Measurements from ENCODE around the gene CD180. TPM values are rescaled to one million over a fixed set of nuclear protein-coding genes. Genes with fewer than 3 reads are reported as not detected.

Gene CD180
- total RNA-seq, 2 donors from 2014 or later = 0.81 to 0.85 TPM

GRCh38 chr5:67201897-67202549 lies 5.4 kb upstream of the CD180 start:
- H3K4me3 ChIP-seq = no peak overlapping the region
- no peaks in the 10 kb centered on the region for H3K27me3 ChIP-seq (replicated peaks; ENCODE audit: insufficient read depth)
- DNase-seq (ENCODE audit: low spot score) = no peak
- no peak for TF ChIP-seq CTCF (IDR thresholded peaks at IDR 0.05)
- no peak overlapping the region for H3K27ac ChIP-seq
- peaks cover 0 to 15% of the 10 kb centered on the region in 2 donors for H3K4me1 ChIP-seq (ENCODE audit: control insufficient read depth in 1 of 2, low read depth in 2 of 2)
- ATAC-seq (ENCODE audit: insufficient number of reproducible peaks, low FRiP score, low read depth) = no peak
- H3K36me3 ChIP-seq = no peaks in the 10 kb centered on the region
- no peaks in the 10 kb centered on the region for H3K9me3 ChIP-seq

DNA sequence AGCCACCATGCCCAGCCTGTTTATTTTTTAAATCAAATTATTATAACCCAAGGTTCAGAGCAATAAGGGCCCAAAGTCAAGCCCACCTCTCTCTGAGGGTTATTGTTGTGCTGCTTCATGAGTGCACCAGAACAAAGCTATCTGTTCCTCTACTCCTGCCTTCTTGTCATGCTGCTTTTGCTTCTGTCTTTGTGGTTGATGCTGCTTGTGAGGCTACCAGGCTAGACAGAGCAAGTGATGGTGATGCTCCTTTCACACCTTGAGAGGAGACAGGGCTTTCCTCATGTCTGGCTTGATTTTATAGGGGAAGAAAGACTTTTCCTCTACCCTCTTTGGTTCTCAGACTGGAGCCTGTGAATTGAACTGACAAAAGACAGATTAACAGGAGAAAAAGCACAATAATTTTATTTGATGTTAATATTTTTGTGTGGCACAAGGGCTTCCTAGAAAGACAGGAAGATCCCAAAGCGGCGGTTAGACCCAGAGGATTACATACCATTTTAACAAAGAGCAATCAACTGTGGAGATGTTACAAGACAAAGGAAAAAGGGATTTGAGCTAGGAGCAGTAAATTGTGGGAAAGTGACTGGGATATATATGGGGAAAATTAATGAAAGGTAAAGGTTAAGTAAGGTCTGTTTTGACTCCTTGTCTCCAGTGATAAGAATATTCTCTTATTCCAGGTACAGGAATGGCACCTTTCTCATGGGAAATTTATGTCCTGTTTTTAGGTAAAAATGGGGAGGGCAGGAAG lies 4.4 kb upstream of the CD180 start:
- H3K27ac ChIP-seq = no peak overlapping the region
- H3K4me1 ChIP-seq (ENCODE audit: control insufficient read depth in 1 of 2, low read depth in 2 of 2) = peaks cover 5 to 25% of the 10 kb centered on the region in 2 donors
- no peaks in the 10 kb centered on the region for H3K36me3 ChIP-seq
- no peak for DNase-seq (ENCODE audit: low spot score)
- no peaks in the 10 kb centered on the region for H3K27me3 ChIP-seq (replicated peaks; ENCODE audit: insufficient read depth)
- H3K9me3 ChIP-seq = no peaks in the 10 kb centered on the region
- H3K4me3 ChIP-seq = no peak overlapping the region
- no peak for ATAC-seq (ENCODE audit: insufficient number of reproducible peaks, low FRiP score, low read depth)
- TF ChIP-seq CTCF (IDR thresholded peaks at IDR 0.05) = no peak

- Histone ChIP-seq H3K27me3 (replicated peaks; ENCODE audit: insufficient read depth) (no peaks in the 10 kb centered on the region), H3K4me1 (ENCODE audit: control insufficient read depth in 1 of 2, low read depth in 2 of 2) (peaks cover 5 to 33% of the 10 kb centered on the region in 2 donors), H3K9me3 (no peaks in the 10 kb centered on the region), H3K36me3 (no peaks in the 10 kb centered on the region), H3K4me3 (no peak overlapping the region), H3K27ac (no peak overlapping the region)
- TF ChIP-seq CTCF (IDR thresholded peaks at IDR 0.05) = no peak
- no peak for DNase-seq (ENCODE audit: low spot score)
- ATAC-seq (ENCODE audit: insufficient number of reproducible peaks, low FRiP score, low read depth) = no peak
Observed at GRCh38 chr5:67199859-67200258, 3.3 kb upstream of the CD180 start.

GRCh38 chr5:67198917-67199316 lies 2.3 kb upstream of the CD180 start:
- no peak for DNase-seq (ENCODE audit: low spot score)
- H3K36me3 ChIP-seq = no peaks in the 10 kb centered on the region
- H3K9me3 ChIP-seq = no peaks in the 10 kb centered on the region
- peaks cover 5 to 28% of the 10 kb centered on the region in 2 donors for H3K4me1 ChIP-seq (ENCODE audit: control insufficient read depth in 1 of 2, low read depth in 2 of 2)
- no peak for ATAC-seq (ENCODE audit: insufficient number of reproducible peaks, low FRiP score, low read depth)
- no peak for TF ChIP-seq CTCF (IDR thresholded peaks at IDR 0.05)
- no peak overlapping the region for H3K27ac ChIP-seq
- no peak overlapping the region for H3K4me3 ChIP-seq
- no peaks in the 10 kb centered on the region for H3K27me3 ChIP-seq (replicated peaks; ENCODE audit: insufficient read depth)

DNA sequence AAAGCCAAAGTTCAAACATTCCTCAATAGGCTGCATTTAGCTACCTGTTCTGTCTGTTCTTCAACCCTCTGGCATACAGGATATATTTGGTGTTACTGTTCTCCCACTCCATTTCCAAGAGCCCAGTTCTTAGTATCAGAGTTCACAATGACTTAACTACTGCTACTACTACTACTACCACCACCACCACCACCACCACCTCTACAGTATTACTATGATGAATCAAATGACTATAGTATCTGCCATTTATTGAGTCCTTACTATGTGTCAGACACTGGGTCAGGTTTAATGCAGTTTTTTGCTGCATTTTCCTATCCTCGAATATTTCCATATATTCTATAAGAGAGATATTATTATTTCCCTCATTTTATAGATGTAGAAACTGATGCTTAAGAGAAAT lies 937 bp upstream of the CD180 start:
- ATAC-seq (ENCODE audit: insufficient number of reproducible peaks, low FRiP score, low read depth) (no peak), DNase-seq (ENCODE audit: low spot score) (no peak)
- peaks cover 5 to 36% of the 10 kb centered on the region in 2 donors for H3K4me1 ChIP-seq (ENCODE audit: control insufficient read depth in 1 of 2, low read depth in 2 of 2)
- no peak overlapping the region for H3K4me3 ChIP-seq
- no peaks in the 10 kb centered on the region for H3K27me3 ChIP-seq (replicated peaks; ENCODE audit: insufficient read depth)
- no peak overlapping the region for H3K27ac ChIP-seq
- no peaks in the 10 kb centered on the region for H3K36me3 ChIP-seq
- H3K9me3 ChIP-seq = no peaks in the 10 kb centered on the region
- no peak for TF ChIP-seq CTCF (IDR thresholded peaks at IDR 0.05)

All from thoracic aorta (tissue), 2 donors.